Measurements from ENCODE around the gene HS6ST2. TPM values are rescaled to one million over a fixed set of nuclear protein-coding genes. Genes with fewer than 3 reads are reported as not detected.
A peak's percentile ranks its signal among the peaks of the same experiment; 100 is the strongest.

Gene HS6ST2
- total RNA-seq, 1 experiment from 2014 or later = 8.1 TPM

DNA sequence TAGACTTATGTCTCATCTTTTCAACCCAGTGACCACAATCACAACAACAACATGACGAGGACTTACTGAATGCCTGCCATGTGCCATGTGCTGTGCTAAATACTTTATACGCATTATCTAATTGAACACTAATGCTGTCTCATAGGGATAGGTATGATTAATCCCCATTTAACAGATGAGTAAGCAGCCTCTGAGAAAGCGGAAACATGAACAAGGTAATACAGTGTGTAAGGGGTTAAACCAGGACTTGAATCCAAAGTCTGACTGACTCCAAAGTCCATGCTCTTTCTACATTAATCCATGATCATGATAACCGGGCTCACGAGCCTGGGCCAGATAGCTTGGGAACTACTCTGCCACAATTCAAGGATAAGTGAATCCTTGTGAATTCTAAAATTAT lies 364.3 kb downstream of the HS6ST2 start:
- ATAC-seq (no peak), DNase-seq (ENCODE audit: low spot score) (no peak)
- no peak overlapping the region for H3K27ac Mint-ChIP-seq
- TF ChIP-seq FOXP1 (CRISPR knock-in tag; IDR thresholded peaks at IDR 0.05; ENCODE audit: borderline replicate concordance) (no peak), MLX (CRISPR knock-in tag; IDR thresholded peaks at IDR 0.05) (no peak), TCF7 (CRISPR knock-in tag; IDR thresholded peaks at IDR 0.05; ENCODE audit: low read depth) (no peak), JAZF1 (CRISPR knock-in tag; IDR thresholded peaks at IDR 0.05) (no peak), CBFB (CRISPR knock-in tag; IDR thresholded peaks at IDR 0.05; ENCODE audit: low read depth) (no peak)
- TF ChIP-seq, protein P1, sequence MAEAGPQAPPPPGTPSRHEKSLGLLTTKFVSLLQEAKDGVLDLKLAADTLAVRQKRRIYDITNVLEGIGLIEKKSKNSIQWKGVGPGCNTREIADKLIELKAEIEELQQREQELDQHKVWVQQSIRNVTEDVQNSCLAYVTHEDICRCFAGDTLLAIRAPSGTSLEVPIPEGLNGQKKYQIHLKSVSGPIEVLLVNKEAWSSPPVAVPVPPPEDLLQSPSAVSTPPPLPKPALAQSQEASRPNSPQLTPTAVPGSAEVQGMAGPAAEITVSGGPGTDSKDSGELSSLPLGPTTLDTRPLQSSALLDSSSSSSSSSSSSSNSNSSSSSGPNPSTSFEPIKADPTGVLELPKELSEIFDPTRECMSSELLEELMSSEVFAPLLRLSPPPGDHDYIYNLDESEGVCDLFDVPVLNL (CRISPR knock-in tag; IDR thresholded peaks at IDR 0.05; ENCODE audit: borderline replicate concordance, low read depth) = no peak
- TF ChIP-seq, protein P2, sequence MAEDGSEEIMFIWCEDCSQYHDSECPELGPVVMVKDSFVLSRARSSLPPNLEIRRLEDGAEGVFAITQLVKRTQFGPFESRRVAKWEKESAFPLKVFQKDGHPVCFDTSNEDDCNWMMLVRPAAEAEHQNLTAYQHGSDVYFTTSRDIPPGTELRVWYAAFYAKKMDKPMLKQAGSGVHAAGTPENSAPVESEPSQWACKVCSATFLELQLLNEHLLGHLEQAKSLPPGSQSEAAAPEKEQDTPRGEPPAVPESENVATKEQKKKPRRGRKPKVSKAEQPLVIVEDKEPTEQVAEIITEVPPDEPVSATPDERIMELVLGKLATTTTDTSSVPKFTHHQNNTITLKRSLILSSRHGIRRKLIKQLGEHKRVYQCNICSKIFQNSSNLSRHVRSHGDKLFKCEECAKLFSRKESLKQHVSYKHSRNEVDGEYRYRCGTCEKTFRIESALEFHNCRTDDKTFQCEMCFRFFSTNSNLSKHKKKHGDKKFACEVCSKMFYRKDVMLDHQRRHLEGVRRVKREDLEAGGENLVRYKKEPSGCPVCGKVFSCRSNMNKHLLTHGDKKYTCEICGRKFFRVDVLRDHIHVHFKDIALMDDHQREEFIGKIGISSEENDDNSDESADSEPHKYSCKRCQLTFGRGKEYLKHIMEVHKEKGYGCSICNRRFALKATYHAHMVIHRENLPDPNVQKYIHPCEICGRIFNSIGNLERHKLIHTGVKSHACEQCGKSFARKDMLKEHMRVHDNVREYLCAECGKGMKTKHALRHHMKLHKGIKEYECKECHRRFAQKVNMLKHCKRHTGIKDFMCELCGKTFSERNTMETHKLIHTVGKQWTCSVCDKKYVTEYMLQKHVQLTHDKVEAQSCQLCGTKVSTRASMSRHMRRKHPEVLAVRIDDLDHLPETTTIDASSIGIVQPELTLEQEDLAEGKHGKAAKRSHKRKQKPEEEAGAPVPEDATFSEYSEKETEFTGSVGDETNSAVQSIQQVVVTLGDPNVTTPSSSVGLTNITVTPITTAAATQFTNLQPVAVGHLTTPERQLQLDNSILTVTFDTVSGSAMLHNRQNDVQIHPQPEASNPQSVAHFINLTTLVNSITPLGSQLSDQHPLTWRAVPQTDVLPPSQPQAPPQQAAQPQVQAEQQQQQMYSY (CRISPR knock-in tag; IDR thresholded peaks at IDR 0.05) = no peak
- H3K27me3 Mint-ChIP-seq (ENCODE audit: low read depth) = no peaks in the 10 kb centered on the region
- CTCF ChIA-PET = no interaction called here
- no peak overlapping the region for H3K4me3 Mint-ChIP-seq
- no peaks in the 10 kb centered on the region; the same call in 1 of the 2 replicates for H3K4me1 Mint-ChIP-seq
- POLR2A ChIA-PET = no interaction called here
- no peaks in the 10 kb centered on the region for H3K36me3 Mint-ChIP-seq
- H3K9me3 Mint-ChIP-seq = no peaks in the 10 kb centered on the region

DNA sequence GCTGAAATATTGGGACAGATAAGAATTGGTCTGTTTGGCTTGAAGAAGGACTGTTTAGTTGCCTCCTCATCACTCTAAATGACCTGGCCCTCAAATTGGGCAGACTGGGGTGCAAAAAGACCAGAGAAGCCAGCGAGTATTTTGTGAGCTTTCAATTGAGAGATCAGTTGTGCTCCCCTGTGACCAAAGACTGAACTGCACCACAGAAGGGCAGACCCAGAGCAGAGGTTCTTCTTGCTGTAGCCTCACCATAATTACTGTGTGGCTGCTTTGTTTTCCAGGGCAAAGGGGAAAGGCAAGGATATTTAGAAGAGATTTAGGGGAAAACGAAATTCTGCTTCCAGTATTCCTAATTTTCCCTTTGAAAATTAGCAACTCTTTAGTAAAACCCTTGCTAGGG lies 365.5 kb downstream of the HS6ST2 start:
- no peak overlapping the region for H3K27ac Mint-ChIP-seq
- ChIA-PET CTCF (interaction anchor here (0.5 to 1.3 kb wide), 3 partner anchors 188 to 735 kb away, joined by 3 to 5 read pairs (median 3); no protein-coding TSS in a partner anchor), POLR2A (interaction anchor here (0.5 kb wide), 1 partner anchor 793 kb away, joined by 3 read pairs; no protein-coding TSS in a partner anchor)
- no peaks in the 10 kb centered on the region for H3K36me3 Mint-ChIP-seq
- H3K4me1 Mint-ChIP-seq = peaks cover 2% of the 10 kb centered on the region; the same call in 1 of the 2 replicates
- ATAC-seq (peak; percentile 83), DNase-seq (ENCODE audit: low spot score) (peak; percentile 11)
- H3K9me3 Mint-ChIP-seq = no peaks in the 10 kb centered on the region
- H3K27me3 Mint-ChIP-seq (ENCODE audit: low read depth) = no peaks in the 10 kb centered on the region
- H3K4me3 Mint-ChIP-seq = no peak overlapping the region
- TF ChIP-seq, protein P3, sequence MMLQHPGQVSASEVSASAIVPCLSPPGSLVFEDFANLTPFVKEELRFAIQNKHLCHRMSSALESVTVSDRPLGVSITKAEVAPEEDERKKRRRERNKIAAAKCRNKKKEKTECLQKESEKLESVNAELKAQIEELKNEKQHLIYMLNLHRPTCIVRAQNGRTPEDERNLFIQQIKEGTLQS (CRISPR knock-in tag; conservative IDR thresholded peaks at IDR 0.05) = no peak
- TF ChIP-seq OVOL2 (CRISPR knock-in tag; IDR thresholded peaks at IDR 0.05; ENCODE audit: borderline replicate concordance) (no peak), ZNF317 (CRISPR knock-in tag; IDR thresholded peaks at IDR 0.05; ENCODE audit: borderline replicate concordance, low read depth) (no peak), ARID4B (CRISPR knock-in tag; IDR thresholded peaks at IDR 0.05; ENCODE audit: borderline replicate concordance) (no peak), SMAD4 (CRISPR knock-in tag; IDR thresholded peaks at IDR 0.05) (no peak), ESRRA (CRISPR knock-in tag; IDR thresholded peaks at IDR 0.05; ENCODE audit: borderline replicate concordance) (no peak), NFYB (CRISPR knock-in tag; conservative IDR thresholded peaks at IDR 0.05; ENCODE audit: low read depth) (no peak), KAT7 (CRISPR knock-in tag; IDR thresholded peaks at IDR 0.05; ENCODE audit: borderline replicate concordance) (no peak), ZNF219 (CRISPR knock-in tag; IDR thresholded peaks at IDR 0.05; ENCODE audit: borderline replicate concordance) (no peak), CREM (CRISPR knock-in tag; IDR thresholded peaks at IDR 0.05) (no peak), FOXK1 (CRISPR knock-in tag; IDR thresholded peaks at IDR 0.05) (no peak), SP1 (CRISPR knock-in tag; conservative IDR thresholded peaks at IDR 0.05) (no peak), ZNF396 (CRISPR knock-in tag; IDR thresholded peaks at IDR 0.05; ENCODE audit: borderline replicate concordance) (no peak)
- TF ChIP-seq, protein P4, sequence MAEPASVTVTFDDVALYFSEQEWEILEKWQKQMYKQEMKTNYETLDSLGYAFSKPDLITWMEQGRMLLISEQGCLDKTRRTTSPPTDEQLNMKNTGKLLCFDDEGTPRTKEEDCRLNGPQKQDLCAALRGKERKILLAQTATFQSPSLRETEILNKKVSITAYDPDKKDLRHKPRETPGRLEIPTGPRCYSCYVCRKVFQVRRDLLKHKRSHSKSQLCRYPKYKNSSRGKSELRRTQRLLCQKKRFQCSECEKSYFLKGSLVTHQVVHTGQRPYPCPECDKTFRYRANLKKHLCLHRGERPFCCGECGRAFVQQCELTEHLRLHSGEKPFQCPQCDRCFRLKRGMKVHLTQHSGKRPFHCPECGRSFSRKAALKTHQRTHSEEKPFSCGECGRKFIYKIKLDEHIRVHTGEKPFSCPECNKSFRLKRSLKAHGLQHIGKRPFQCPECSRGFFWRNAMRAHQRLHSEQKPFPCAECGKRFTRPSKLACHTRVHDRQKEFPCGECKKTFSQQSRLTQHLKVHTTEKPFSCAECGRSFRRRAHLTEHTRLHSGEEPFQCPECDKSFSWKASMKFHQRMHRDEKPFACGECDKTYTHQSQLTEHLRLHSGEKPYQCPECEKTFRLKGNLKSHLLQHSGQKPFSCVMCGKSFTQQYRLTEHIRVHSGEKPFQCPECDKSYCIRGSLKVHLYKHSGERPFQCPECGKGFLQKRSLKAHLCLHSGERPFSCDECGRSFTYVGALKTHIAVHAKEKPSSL (CRISPR knock-in tag; conservative IDR thresholded peaks at IDR 0.05) = no peak
- TF ChIP-seq, protein P1 (CRISPR knock-in tag; IDR thresholded peaks at IDR 0.05; ENCODE audit: borderline replicate concordance, low read depth) = no peak

Measured in WTC11 (cell line).